Parathyroid adenoma (tissue), 2 donors: ENCODE measurements around the gene PPP1R17.

Source experiments
- H2AFZ ChIP-seq: fragments of 300-600 bp; sonication (generic); one replicate; pipeline ENCODE4 v1.7.0; 2017; ENCODE audit warnings: antibody characterized with exemption, mild to moderate bottlenecking
- H3K27ac ChIP-seq: fragments of 300-600 bp; sonication (generic); one replicate; pipeline ENCODE4 v1.7.0; 2017
- H3K27me3 ChIP-seq: fragments of 300-600 bp; sonication (generic); one replicate; pipeline ENCODE4 v1.7.0; 2017; ENCODE audit warnings: low read length; ENCODE audit not compliant: control insufficient read depth, insufficient read depth
- H3K36me3 ChIP-seq: fragments of 300-600 bp; sonication (generic); one replicate; pipeline ENCODE4 v1.7.0; 2017; ENCODE audit warnings: low read length; ENCODE audit not compliant: control insufficient read depth, insufficient read depth
- H3K4me1 ChIP-seq: fragments of 300-600 bp; sonication (generic); one replicate; pipeline ENCODE4 v1.7.0; 2017; ENCODE audit warnings: control low read depth
- H3K4me2 ChIP-seq: fragments of 300-600 bp; sonication (generic); one replicate; pipeline ENCODE4 v1.7.0; 2017; ENCODE audit warnings: low read length
- H3K4me3 ChIP-seq: fragments of 300-600 bp; sonication (generic); one replicate; pipeline ENCODE4 v1.7.0; 2017; ENCODE audit warnings: low read depth, low read length
- H3K79me2 ChIP-seq: fragments of 300-600 bp; sonication (generic); one replicate; pipeline ENCODE4 v1.7.0; 2017; ENCODE audit warnings: control low read depth
- H3K9ac ChIP-seq: fragments of 300-600 bp; sonication (generic); one replicate; pipeline ENCODE4 v1.7.0; 2017; ENCODE audit warnings: mild to moderate bottlenecking
- H3K9me3 ChIP-seq: fragments of 300-600 bp; sonication (generic); one replicate; pipeline ENCODE4 v1.7.0; 2017; ENCODE audit warnings: low read length; ENCODE audit not compliant: control insufficient read depth
- CTCF ChIP-seq: fragments of 300-600 bp; sonication (generic); IDR thresholded peaks from one replicate; pipeline ENCODE4 v1.7.0; 2017; ENCODE audit warnings: antibody characterized with exemption, mild to moderate bottlenecking
- donor health status: primary hyperparathyroidism.

The PPP1R17 gene

GRCh38 chr7:31729195-31729804 lies 42.3 kb downstream of the PPP1R17 start:
- H3K27me3 ChIP-seq: no peaks in the 10 kb centered on the region
- no peak for TF ChIP-seq CTCF
- no peak overlapping the region for H2AFZ ChIP-seq
- H3K9ac ChIP-seq: no peak overlapping the region
- no peaks in the 10 kb centered on the region for H3K79me2 ChIP-seq
- H3K9me3 ChIP-seq: no peaks in the 10 kb centered on the region
- no peak overlapping the region for H3K4me2 ChIP-seq
- H3K36me3 ChIP-seq: no peaks in the 10 kb centered on the region
- no peaks in the 10 kb centered on the region for H3K4me1 ChIP-seq
- no peak overlapping the region for H3K4me3 ChIP-seq
- no peak overlapping the region for H3K27ac ChIP-seq

GRCh38 chr7:31734456-31734855 lies 47.4 kb downstream of the PPP1R17 start:
- Histone ChIP-seq H3K9ac (no peak overlapping the region), H3K4me2 (no peak overlapping the region), H3K36me3 (no peaks in the 10 kb centered on the region), H3K4me1 (no peaks in the 10 kb centered on the region), H3K4me3 (no peak overlapping the region), H3K27me3 (no peaks in the 10 kb centered on the region), H2AFZ (no peak overlapping the region), H3K79me2 (no peaks in the 10 kb centered on the region), H3K9me3 (no peaks in the 10 kb centered on the region), H3K27ac (no peak overlapping the region)
- TF ChIP-seq CTCF: no peak

GRCh38 chr7:31735991-31736982 lies 49.3 kb downstream of the PPP1R17 start:
- no peak overlapping the region for H3K4me3 ChIP-seq

GRCh38 chr7:31741852-31742251 lies 54.8 kb downstream of the PPP1R17 start:
- Histone ChIP-seq H3K9ac (no peak overlapping the region), H3K27me3 (no peaks in the 10 kb centered on the region), H3K79me2 (no peaks in the 10 kb centered on the region), H3K4me1 (no peaks in the 10 kb centered on the region), H3K9me3 (no peaks in the 10 kb centered on the region), H3K4me2 (no peak overlapping the region), H2AFZ (no peak overlapping the region), H3K4me3 (no peak overlapping the region), H3K36me3 (no peaks in the 10 kb centered on the region), H3K27ac (no peak overlapping the region)
- TF ChIP-seq CTCF: no peak

More at GRCh38 chr7:31735991-31736982, 49.3 kb downstream of the PPP1R17 start:
- no peak overlapping the region for H2AFZ ChIP-seq
- H3K4me1 ChIP-seq: no peaks in the 10 kb centered on the region
- no peak overlapping the region for H3K9ac ChIP-seq
- H3K4me2 ChIP-seq: no peak overlapping the region
- H3K27me3 ChIP-seq: no peaks in the 10 kb centered on the region
- H3K36me3 ChIP-seq: no peaks in the 10 kb centered on the region
- H3K9me3 ChIP-seq: no peaks in the 10 kb centered on the region
- H3K79me2 ChIP-seq: no peaks in the 10 kb centered on the region
- peak; percentile 70 for TF ChIP-seq CTCF
- no peak overlapping the region for H3K27ac ChIP-seq
